ENCODE measurements around the gene DYNLT4.

GRCh38 chr1:44803062-44803311 lies 4.2 kb downstream of the DYNLT4 start:
- TF ChIP-seq CTCF (IDR thresholded peaks at IDR 0.05; ENCODE audit: low read depth, low read length) = no peak
- no peak for TF ChIP-seq EZH2phosphoT487 (IDR thresholded peaks at IDR 0.05; ENCODE audit: low read depth)
